A549 (cell line): ENCODE data around the gene LMTK3. TPM values are rescaled to one million over a fixed set of nuclear protein-coding genes. Genes with fewer than 3 reads are reported as not detected.
A peak's percentile ranks its signal among the peaks of the same experiment; 100 is the strongest.
"Not testable (repeated sequence)": the region's sequence is repeated elsewhere in the genome, so short reads cannot be mapped to it uniquely, and the experiment has no call there.

Experiments used
- ATAC-seq, 2 experiments: fragments of 200-7000 bp in 1 of 2; fragments of >200 bp in 1 of 2; cut with Nextera tagmentation in 1 of 2; cut with Tn5 transposase in 1 of 2; 3 replicates each; pipeline versions ENCODE4 v1.8.0 to v1.9.1; 2018 to 2020; ENCODE audit warnings: mild to moderate bottlenecking in 1 of 2, moderate library complexity in 1 of 2
- CTCF ChIA-PET: fragments of 300-600 bp; sonication (Branson Sonifier 250); formaldehyde crosslinking; extraction: SDS; loops from one replicate; lab custom pipeline; 2021; ENCODE audit warnings: antibody characterized with exemption, inconsistent platforms; lab: Yijun Ruan, JAX
- POLR2A ChIA-PET: fragments of 350-600 bp; formaldehyde crosslinking; extraction: SDS; loops from one replicate; lab custom pipeline; 2021; ENCODE audit warnings: antibody characterized with exemption, inconsistent platforms; lab: Yijun Ruan, JAX
- DNase-seq, 2 experiments: peaks; one replicate each; pipeline versions ENCODE4 v3.0.0 to v3.0.0-alpha.2; 2011 to 2016; ENCODE audit warnings: low read depth in 1 of 2, low spot score in 1 of 2
- FAIRE-seq: peaks from 2 replicates; lab custom pipeline; 2011; peaks lifted over from hg19 to GRCh38; lab: Jason Lieb, UNC
- H3K27ac ChIP-seq, 2 experiments: fragments of >200 bp; sonication (Bioruptor Twin); formaldehyde crosslinking; 3 replicates each; pipeline ENCODE4 v1.5.1; 2016 to 2017
- H3K4me1 ChIP-seq: fragments of >200 bp; sonication (Bioruptor Twin); formaldehyde crosslinking; 3 replicates; pipeline ENCODE4 v1.6.1; 2016
- H3K4me2 ChIP-seq: fragments of >200 bp; sonication (Bioruptor Twin); formaldehyde crosslinking; 3 replicates; pipeline ENCODE4 v1.6.1; 2016
- H3K4me3 ChIP-seq: fragments of >200 bp; sonication (Bioruptor Twin); formaldehyde crosslinking; 3 replicates; pipeline ENCODE4 v1.5.1; 2016
- H3K9me3 ChIP-seq: fragments of >200 bp; sonication (Bioruptor Twin); formaldehyde crosslinking; 3 replicates; pipeline ENCODE4 v1.6.1; 2016
- BCL3 ChIP-seq: fragments of >200 bp; sonication (Bioruptor Twin); formaldehyde crosslinking; IDR thresholded peaks from 3 replicates; pipeline ENCODE4 v1.6.1; 2016
- BHLHE40 ChIP-seq: IDR thresholded peaks from 2 replicates; pipeline ENCODE4 v1.6.1; 2012; ENCODE audit warnings: low read depth, low read length, inconsistent platforms
- CBX8 ChIP-seq: fragments of 200-600 bp; sonication (generic); IDR thresholded peaks from 2 replicates; pipeline ENCODE4 v1.6.1; 2016
- CEBPB ChIP-seq, 2 experiments: fragments of >200 bp in 1 of 2; sonication (Bioruptor Twin) in 1 of 2; formaldehyde crosslinking in 1 of 2; IDR thresholded peaks; 2 replicates each; pipeline ENCODE4 v1.6.1; 2012 to 2016
- CHD4 ChIP-seq: fragments of 200-600 bp; sonication (generic); IDR thresholded peaks from 2 replicates; pipeline ENCODE4 v1.6.1; 2016; ENCODE audit warnings: antibody characterized with exemption, mild to moderate bottlenecking, borderline replicate concordance
- EHMT2 ChIP-seq: fragments of 200-600 bp; sonication (generic); IDR thresholded peaks from 2 replicates; pipeline ENCODE4 v1.6.1; 2016; ENCODE audit warnings: antibody characterized with exemption, low read depth, mild to moderate bottlenecking, moderate library complexity
- ELK1 ChIP-seq: fragments of 150-350 bp; IDR thresholded peaks from 2 replicates; pipeline ENCODE4 v1.6.1; 2014; ENCODE audit warnings: low read depth, mild to moderate bottlenecking, low read length
- EP300 ChIP-seq, 2 experiments: fragments of >200 bp; sonication (Bioruptor Twin); formaldehyde crosslinking; IDR thresholded peaks; 2 replicates in 1 of 2; 3 replicates in 1 of 2; pipeline ENCODE4 v1.6.1; 2016 to 2017
- FOSL2 ChIP-seq, 2 experiments: fragments of 450-650 bp in 1 of 2; fragments of >200 bp in 1 of 2; sonication (Bioruptor Twin) in 1 of 2; formaldehyde crosslinking; IDR thresholded peaks; 2 replicates each; pipeline versions ENCODE4 v1.5.0 to v1.6.1; 2016 to 2020; ENCODE audit warnings: mild to moderate bottlenecking in 1 of 2, moderate library complexity in 1 of 2
- HDAC2 ChIP-seq: fragments of 200-600 bp; sonication (generic); IDR thresholded peaks from 2 replicates; pipeline ENCODE4 v1.6.1; 2016
- JUN ChIP-seq, 2 experiments: fragments of >200 bp; sonication (Bioruptor Twin); formaldehyde crosslinking; IDR thresholded peaks; 2 replicates in 1 of 2; 3 replicates in 1 of 2; pipeline ENCODE4 v1.6.1; 2016 to 2017
- JUNB ChIP-seq: fragments of >200 bp; sonication (Bioruptor Twin); formaldehyde crosslinking; IDR thresholded peaks from 2 replicates; pipeline ENCODE4 v1.6.1; 2016
- KDM1A ChIP-seq: fragments of 200-600 bp; sonication (generic); IDR thresholded peaks from 2 replicates; pipeline ENCODE4 v1.6.1; 2016; ENCODE audit warnings: low read depth, mild to moderate bottlenecking
- MAFK ChIP-seq: fragments of 450-650 bp; IDR thresholded peaks from 2 replicates; pipeline ENCODE4 v1.6.1; 2014; ENCODE audit not compliant: partially characterized antibody
- MYC ChIP-seq: IDR thresholded peaks from 2 replicates; pipeline ENCODE4 v1.6.1; 2012; ENCODE audit warnings: mild to moderate bottlenecking, inconsistent platforms, low read length, improper control_type of control experiment, borderline replicate concordance
- NR3C1 ChIP-seq: fragments of >200 bp; sonication (Bioruptor Twin); formaldehyde crosslinking; IDR thresholded peaks from 3 replicates; pipeline ENCODE4 v1.6.1; 2017
- PHF8 ChIP-seq: fragments of 200-600 bp; sonication (generic); IDR thresholded peaks from 2 replicates; pipeline ENCODE4 v1.6.1; 2016; ENCODE audit warnings: low read depth, mild to moderate bottlenecking, antibody characterized with exemption, moderate library complexity, borderline replicate concordance
- POLR2A ChIP-seq: IDR thresholded peaks from 2 replicates; pipeline ENCODE4 v1.6.1; 2012; ENCODE audit warnings: mild to moderate bottlenecking, low read length
- POLR2AphosphoS2 ChIP-seq: conservative IDR thresholded peaks from 2 replicates; pipeline ENCODE4 v1.6.1; 2012; ENCODE audit warnings: low read length, improper control_type of control experiment, inconsistent platforms
- RARB ChIP-seq: fragments of 250-450 bp; sonication (Bioruptor Pico); IDR thresholded peaks from 2 replicates; pipeline ENCODE4 v1.8.0; 2021; ENCODE audit warnings: mild to moderate bottlenecking, moderate library complexity
- RCOR1 ChIP-seq: fragments of 150-350 bp; IDR thresholded peaks from 2 replicates; pipeline ENCODE4 v1.6.1; 2014; ENCODE audit warnings: antibody characterized with exemption, low read length, low read depth
- RFX5 ChIP-seq: fragments of 450-650 bp; IDR thresholded peaks from 2 replicates; pipeline ENCODE4 v1.7.1; 2014; ENCODE audit warnings: antibody characterized with exemption, mild to moderate bottlenecking, moderate library complexity
- RNF2 ChIP-seq: fragments of 200-600 bp; sonication (generic); IDR thresholded peaks from 2 replicates; pipeline ENCODE4 v1.6.1; 2016; ENCODE audit warnings: low read depth, mild to moderate bottlenecking, antibody characterized with exemption, moderate library complexity, borderline replicate concordance
- SMC3 ChIP-seq: fragments of >200 bp; sonication (Bioruptor Twin); formaldehyde crosslinking; IDR thresholded peaks from 3 replicates; pipeline ENCODE4 v1.6.1; 2018; ENCODE audit warnings: inconsistent platforms
- SREBF2 ChIP-seq: fragments of 450-650 bp; IDR thresholded peaks from 2 replicates; pipeline ENCODE4 v1.6.1; 2014; ENCODE audit warnings: mild to moderate bottlenecking, moderate library complexity
- TFCP2L1 ChIP-seq: fragments of 250-450 bp; sonication (Bioruptor Pico); IDR thresholded peaks from 2 replicates; pipeline ENCODE4 v1.5.0; 2021; ENCODE audit warnings: mild to moderate bottlenecking
- ZFP36 ChIP-seq: fragments of 450-650 bp; IDR thresholded peaks from 2 replicates; pipeline ENCODE4 v1.6.1; 2014; ENCODE audit warnings: borderline replicate concordance; ENCODE audit not compliant: partially characterized antibody
- ZNF302 ChIP-seq: fragments of 250-450 bp; sonication (Bioruptor Pico); IDR thresholded peaks from 2 replicates; pipeline ENCODE4 v1.9.0; 2021; ENCODE audit warnings: inconsistent platforms, mild to moderate bottlenecking, moderate library complexity
- WGBS: methylation state at CpG from one replicate; pipeline ENCODE4 v1.1.6; 2017; ENCODE audit errors: missing lambda C conversion rate; 5-methylcytosine and 5-hydroxymethylcytosine counted together
- polyA plus RNA-seq, 4 experiments: library from polyadenylated mRNA; depleted of rRNA in 3 of 4; stranded (reverse); fragments of >200 nt; fragmentation: RNase III in 1 of 4; extraction: RNeasy Plus Mini Kit Qiagen cat#74134 plus additional on column Dnase treatment in 1 of 4; gene quantifications; 2 replicates in 3 of 4; 3 replicates in 1 of 4; pipeline ENCODE4 v1.2.3, GENCODE V29; 2011 to 2017
- TF ChIP-seq, protein P1 (sequence below): fragments of 250-450 bp; sonication (Bioruptor Pico); IDR thresholded peaks from 2 replicates; pipeline ENCODE4 v1.5.0; 2021; ENCODE audit warnings: mild to moderate bottlenecking, moderate library complexity, borderline replicate concordance
- TF ChIP-seq, protein P2 (sequence below): IDR thresholded peaks from 2 replicates; pipeline ENCODE4 v1.6.1; 2012; ENCODE audit warnings: low read depth, borderline replicate concordance
- TF ChIP-seq, protein P3 (sequence below): fragments of >200 bp; sonication (Bioruptor Twin); formaldehyde crosslinking; IDR thresholded peaks from 3 replicates; pipeline ENCODE4 v1.5.1; 2016

Gene LMTK3
- polyA plus RNA-seq, 2 of the 4 experiments (the other 2 are of a cell fraction), result 0.62 to 6.1 TPM

DNA sequence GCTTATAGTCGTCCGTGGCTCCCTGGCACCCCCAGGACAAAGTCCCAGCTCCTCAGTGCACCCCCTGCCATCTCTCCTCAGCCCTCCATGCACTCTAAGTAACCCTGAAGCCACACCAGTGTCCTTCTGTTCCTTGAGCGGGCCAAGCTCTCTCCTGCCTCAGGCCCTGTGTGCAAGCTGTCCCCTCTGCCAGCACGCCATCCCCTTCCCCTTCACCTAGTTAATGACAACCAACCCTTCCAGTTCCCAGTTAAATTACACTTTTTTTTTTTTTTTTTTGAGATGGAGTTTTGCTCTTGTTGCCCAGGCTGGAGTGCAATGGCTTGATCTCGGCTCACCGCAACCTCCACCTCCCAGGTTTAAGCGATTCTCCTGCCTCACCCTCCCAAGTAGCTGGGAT is 23.2 kb downstream of the LMTK3 start:
- H3K27ac ChIP-seq, result peak overlapping the region; percentile 91 to 94
- not testable (repeated sequence) for H3K9me3 ChIP-seq, ATAC-seq, DNase-seq, FAIRE-seq
- H3K4me3 ChIP-seq, result peak overlapping the region; percentile 23; the same call in 1 of the 3 replicates
- ChIA-PET POLR2A (interaction anchor here (0.9 to 2.5 kb wide), 8 partner anchors 18 to 154 kb away, joined by 3 to 12 read pairs (median 3); no protein-coding TSS in a partner anchor), CTCF (interaction anchor here (0.6 to 9.5 kb wide), 23 partner anchors 8 to 905 kb away, joined by 3 to 268 read pairs (median 10); partner anchors contain the start of genes GRIN2D, GRWD1, KDELR1 and SPACA4)
- H3K4me2 ChIP-seq, result peak overlapping the region; percentile 86
- WGBS, result 53% methylated on average over 7 of the region's 7 CpGs
- TF ChIP-seq POLR2AphosphoS2, result peak; percentile 43; the same call in 1 of the 2 replicates
- H3K4me1 ChIP-seq, result peaks cover 71% of the 10 kb centered on the region

DNA sequence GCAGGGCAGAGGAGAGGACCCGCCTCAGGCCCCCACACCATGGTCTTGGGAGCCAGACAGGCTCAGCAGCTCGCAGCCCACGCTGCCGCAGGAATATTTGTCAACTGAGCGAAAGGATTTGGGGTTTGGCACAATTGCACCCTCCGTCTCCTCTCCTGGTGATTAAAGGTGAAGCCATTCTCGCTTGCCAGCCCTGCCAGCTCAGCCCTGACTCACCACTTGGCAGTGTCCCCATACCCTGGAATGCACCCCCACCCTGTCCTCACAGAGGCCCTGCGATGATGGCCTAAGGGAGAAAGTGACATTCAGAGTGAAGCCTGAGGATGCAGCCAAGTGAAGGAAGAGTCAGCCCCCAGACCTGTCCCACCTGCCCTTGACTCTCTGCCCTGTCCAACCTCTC is 23.7 kb downstream of the LMTK3 start:
- Histone ChIP-seq H3K9me3 (no peaks in the 10 kb centered on the region), H3K4me3 (peak overlapping the region; percentile 23; the same call in 1 of the 3 replicates), H3K27ac (peak overlapping the region; percentile 91 to 94), H3K4me1 (peaks cover 72% of the 10 kb centered on the region), H3K4me2 (peak overlapping the region; percentile 86)
- ATAC-seq, result peak; percentile 47 to 59
- DNase-seq, result peak; percentile 88 to 98
- ChIA-PET POLR2A (interaction anchor here (0.6 to 2.5 kb wide), 14 partner anchors 9 to 167 kb away, joined by 3 to 12 read pairs (median 3); partner anchors contain the start of genes RPL18 and SPHK2), CTCF (interaction anchor here (0.6 to 9.5 kb wide), 20 partner anchors 8 to 155 kb away, joined by 3 to 268 read pairs (median 12); partner anchors contain the start of genes GRIN2D, GRWD1, KDELR1 and SPACA4)
- 6% methylated on average over 4 of the region's 8 CpGs for WGBS
- peak; percentile 98 for FAIRE-seq
- TF ChIP-seq JUN (IDR thresholded peaks at IDR 0.05) (peak; percentile 72 to 92; a peak in 4 of 5 replicates), ZNF302 (CRISPR knock-in tag) (no peak), MYC (no peak), CBX8 (no peak), RARB (CRISPR knock-in tag) (no peak), KDM1A (no peak), EHMT2 (no peak), MAFK (peak; percentile 47), TFCP2L1 (CRISPR knock-in tag) (no peak), EP300 (IDR thresholded peaks at IDR 0.05) (peak; percentile 50 to 71; a peak in 3 of 5 replicates), FOSL2 (IDR thresholded peaks at IDR 0.05) (peak; percentile 93), FOSL2 (CRISPR knock-in tag; IDR thresholded peaks at IDR 0.05) (peak; percentile 97), RCOR1 (no peak), ELK1 (no peak), JUNB (peak; percentile 89), CHD4 (no peak), ZFP36 (no peak), POLR2A (no peak), HDAC2 (no peak), BHLHE40 (no peak), SREBF2 (no peak), CEBPB (IDR thresholded peaks at IDR 0.05) (peak in 1 of 2 experiments; percentile 86; a peak in 2 of 4 replicates), RNF2 (no peak), SMC3 (peak; percentile 43; the same call in 1 of the 3 replicates), BCL3 (0 out of 3 replicates have a peak, but pooled peaks have one; percentile 35), PHF8 (no peak), POLR2AphosphoS2 (peak; percentile 80; the same call in 1 of the 2 replicates), RFX5 (no peak), NR3C1 (no peak)
- TF ChIP-seq, protein P1, sequence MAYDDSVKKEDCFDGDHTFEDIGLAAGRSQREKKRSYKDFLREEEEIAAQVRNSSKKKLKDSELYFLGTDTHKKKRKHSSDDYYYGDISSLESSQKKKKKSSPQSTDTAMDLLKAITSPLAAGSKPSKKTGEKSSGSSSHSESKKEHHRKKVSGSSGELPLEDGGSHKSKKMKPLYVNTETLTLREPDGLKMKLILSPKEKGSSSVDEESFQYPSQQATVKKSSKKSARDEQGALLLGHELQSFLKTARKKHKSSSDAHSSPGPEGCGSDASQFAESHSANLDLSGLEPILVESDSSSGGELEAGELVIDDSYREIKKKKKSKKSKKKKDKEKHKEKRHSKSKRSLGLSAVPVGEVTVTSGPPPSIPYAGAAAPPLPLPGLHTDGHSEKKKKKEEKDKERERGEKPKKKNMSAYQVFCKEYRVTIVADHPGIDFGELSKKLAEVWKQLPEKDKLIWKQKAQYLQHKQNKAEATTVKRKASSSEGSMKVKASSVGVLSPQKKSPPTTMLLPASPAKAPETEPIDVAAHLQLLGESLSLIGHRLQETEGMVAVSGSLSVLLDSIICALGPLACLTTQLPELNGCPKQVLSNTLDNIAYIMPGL (CRISPR knock-in tag), result no peak
- TF ChIP-seq, protein P2, sequence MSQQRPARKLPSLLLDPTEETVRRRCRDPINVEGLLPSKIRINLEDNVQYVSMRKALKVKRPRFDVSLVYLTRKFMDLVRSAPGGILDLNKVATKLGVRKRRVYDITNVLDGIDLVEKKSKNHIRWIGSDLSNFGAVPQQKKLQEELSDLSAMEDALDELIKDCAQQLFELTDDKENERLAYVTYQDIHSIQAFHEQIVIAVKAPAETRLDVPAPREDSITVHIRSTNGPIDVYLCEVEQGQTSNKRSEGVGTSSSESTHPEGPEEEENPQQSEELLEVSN, result no peak
- TF ChIP-seq, protein P3, sequence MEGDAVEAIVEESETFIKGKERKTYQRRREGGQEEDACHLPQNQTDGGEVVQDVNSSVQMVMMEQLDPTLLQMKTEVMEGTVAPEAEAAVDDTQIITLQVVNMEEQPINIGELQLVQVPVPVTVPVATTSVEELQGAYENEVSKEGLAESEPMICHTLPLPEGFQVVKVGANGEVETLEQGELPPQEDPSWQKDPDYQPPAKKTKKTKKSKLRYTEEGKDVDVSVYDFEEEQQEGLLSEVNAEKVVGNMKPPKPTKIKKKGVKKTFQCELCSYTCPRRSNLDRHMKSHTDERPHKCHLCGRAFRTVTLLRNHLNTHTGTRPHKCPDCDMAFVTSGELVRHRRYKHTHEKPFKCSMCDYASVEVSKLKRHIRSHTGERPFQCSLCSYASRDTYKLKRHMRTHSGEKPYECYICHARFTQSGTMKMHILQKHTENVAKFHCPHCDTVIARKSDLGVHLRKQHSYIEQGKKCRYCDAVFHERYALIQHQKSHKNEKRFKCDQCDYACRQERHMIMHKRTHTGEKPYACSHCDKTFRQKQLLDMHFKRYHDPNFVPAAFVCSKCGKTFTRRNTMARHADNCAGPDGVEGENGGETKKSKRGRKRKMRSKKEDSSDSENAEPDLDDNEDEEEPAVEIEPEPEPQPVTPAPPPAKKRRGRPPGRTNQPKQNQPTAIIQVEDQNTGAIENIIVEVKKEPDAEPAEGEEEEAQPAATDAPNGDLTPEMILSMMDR, result no peak
